BJ (cell line): ENCODE measurements around the gene TEX264. TPM values are rescaled to one million over a fixed set of nuclear protein-coding genes. Genes with fewer than 3 reads are reported as not detected.

Experiments
- CTCF ChIA-PET: fragments of 350-600 bp; formaldehyde crosslinking; extraction: SDS; loops from one replicate; lab custom pipeline; 2021; ENCODE audit warnings: antibody characterized with exemption, inconsistent platforms; lab: Yijun Ruan, JAX
- POLR2A ChIA-PET: fragments of 300-600 bp; sonication (Branson Sonifier 250); formaldehyde crosslinking; extraction: SDS; loops from one replicate; lab custom pipeline; 2021; ENCODE audit warnings: antibody characterized with exemption; lab: Charles Lee
- DNase-seq: peaks from one replicate; pipeline ENCODE4 v3.0.0-alpha.2; 2011; ENCODE audit warnings: low read depth
- H3K27me3 ChIP-seq: 2 replicates; pipeline ENCODE4 v1.6.0; 2011; ENCODE audit warnings: low read length; ENCODE audit not compliant: control insufficient read depth, insufficient read depth
- H3K36me3 ChIP-seq: 2 replicates; pipeline ENCODE4 v1.5.1; 2011; ENCODE audit warnings: low read length; ENCODE audit not compliant: control insufficient read depth, insufficient read depth
- H3K4me3 ChIP-seq: 2 replicates; pipeline ENCODE4 v1.5.1; 2011; ENCODE audit warnings: low read depth, mild to moderate bottlenecking, control low read depth, low read length
- polyA plus RNA-seq: library from polyadenylated mRNA; depleted of rRNA; stranded (reverse); fragments of >200 nt; gene quantifications from 2 replicates; pipeline ENCODE4 v1.2.3, GENCODE V29; 2011; rRNA removed
- small RNA-seq: library from RNA; depleted of rRNA; stranded (forward); fragments of <200 nt; gene quantifications from one replicate; pipeline ENCODE3, GENCODE V24; 2012; ENCODE audit warnings: low replicate concordance, low read depth; ENCODE audit not compliant: insufficient read length
- TF ChIP-seq, protein P1 (sequence below): IDR thresholded peaks from 2 replicates; pipeline ENCODE4 v1.5.1; 2011; ENCODE audit warnings: low read depth, mild to moderate bottlenecking, control low read depth, inconsistent platforms, low read length, moderate library complexity; ENCODE audit not compliant: insufficient read depth

Gene TEX264
- polyA plus RNA-seq, 1 experiment: 100.0 TPM

DNA sequence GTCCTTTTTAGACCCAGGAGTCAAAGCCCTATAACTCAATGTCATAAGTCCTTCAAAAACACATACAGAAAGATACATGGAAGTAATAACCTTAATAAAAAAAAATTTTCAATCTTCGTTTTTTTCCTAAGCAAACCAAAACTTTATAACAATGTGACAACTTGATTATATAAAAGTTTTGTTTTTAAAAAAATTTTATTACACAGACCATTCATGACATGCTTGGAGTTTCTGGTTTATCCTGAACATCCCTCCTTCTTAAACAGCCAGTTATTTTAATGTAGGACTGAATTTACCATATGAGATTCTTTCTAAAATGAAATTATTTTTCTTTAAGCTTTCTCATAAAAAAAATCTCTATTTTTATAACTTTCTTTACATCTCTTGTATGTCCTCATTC is 77.3 kb downstream of the TEX264 start:
- TF ChIP-seq, protein P1, sequence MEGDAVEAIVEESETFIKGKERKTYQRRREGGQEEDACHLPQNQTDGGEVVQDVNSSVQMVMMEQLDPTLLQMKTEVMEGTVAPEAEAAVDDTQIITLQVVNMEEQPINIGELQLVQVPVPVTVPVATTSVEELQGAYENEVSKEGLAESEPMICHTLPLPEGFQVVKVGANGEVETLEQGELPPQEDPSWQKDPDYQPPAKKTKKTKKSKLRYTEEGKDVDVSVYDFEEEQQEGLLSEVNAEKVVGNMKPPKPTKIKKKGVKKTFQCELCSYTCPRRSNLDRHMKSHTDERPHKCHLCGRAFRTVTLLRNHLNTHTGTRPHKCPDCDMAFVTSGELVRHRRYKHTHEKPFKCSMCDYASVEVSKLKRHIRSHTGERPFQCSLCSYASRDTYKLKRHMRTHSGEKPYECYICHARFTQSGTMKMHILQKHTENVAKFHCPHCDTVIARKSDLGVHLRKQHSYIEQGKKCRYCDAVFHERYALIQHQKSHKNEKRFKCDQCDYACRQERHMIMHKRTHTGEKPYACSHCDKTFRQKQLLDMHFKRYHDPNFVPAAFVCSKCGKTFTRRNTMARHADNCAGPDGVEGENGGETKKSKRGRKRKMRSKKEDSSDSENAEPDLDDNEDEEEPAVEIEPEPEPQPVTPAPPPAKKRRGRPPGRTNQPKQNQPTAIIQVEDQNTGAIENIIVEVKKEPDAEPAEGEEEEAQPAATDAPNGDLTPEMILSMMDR: no peak
- DNase-seq: no peak
- H3K27me3 ChIP-seq: no peaks in the 10 kb centered on the region
- ChIA-PET POLR2A (no interaction called here), CTCF (no interaction called here)
- no peaks in the 10 kb centered on the region for H3K36me3 ChIP-seq
- H3K4me3 ChIP-seq: no peak overlapping the region

DNA sequence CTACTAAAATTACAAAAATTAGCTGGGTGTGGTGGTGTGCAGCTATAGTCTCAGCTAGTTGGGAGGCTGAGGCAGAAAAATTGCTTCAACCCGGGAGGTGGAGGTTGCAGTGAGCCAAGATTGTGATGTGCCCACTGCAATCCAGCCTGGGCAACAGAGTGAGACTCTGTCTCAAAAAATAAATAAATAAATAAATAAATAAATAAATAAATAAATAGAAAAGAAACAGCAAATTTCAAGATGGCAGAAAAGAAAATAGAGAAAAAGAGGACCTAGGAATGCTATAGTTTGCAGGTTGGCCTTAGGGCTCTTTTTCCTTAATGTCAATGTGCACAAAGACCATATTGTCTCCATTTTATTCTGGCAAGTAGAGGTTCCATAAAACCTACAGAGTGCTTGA is 79.8 kb downstream of the TEX264 start:
- TF ChIP-seq, protein P1: no peak
- no peak overlapping the region for H3K4me3 ChIP-seq
- DNase-seq: no peak
- H3K27me3 ChIP-seq: no peaks in the 10 kb centered on the region
- ChIA-PET CTCF (no interaction called here), POLR2A (no interaction called here)
- H3K36me3 ChIP-seq: no peaks in the 10 kb centered on the region

DNA sequence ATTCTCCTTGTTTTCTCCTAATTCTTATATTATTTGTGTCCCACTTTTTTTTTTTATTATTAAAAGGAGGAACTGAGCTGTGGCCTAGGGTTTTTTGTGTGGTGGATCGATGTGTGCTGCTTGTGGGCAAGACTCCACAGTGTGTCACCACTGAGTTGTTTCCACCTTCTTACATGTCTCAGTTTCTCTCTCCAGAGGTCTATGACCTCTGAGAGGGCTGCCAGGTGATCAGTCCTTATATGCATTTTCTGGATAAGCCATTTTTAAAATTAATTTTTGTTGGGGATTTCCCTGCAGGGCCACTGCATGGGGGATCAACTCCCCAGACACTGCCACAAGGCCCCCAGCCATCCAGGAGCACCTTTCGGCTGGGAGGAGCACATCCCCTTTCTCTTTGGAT is 80.2 kb downstream of the TEX264 start:
- Histone ChIP-seq H3K4me3 (no peak overlapping the region), H3K36me3 (no peaks in the 10 kb centered on the region), H3K27me3 (no peaks in the 10 kb centered on the region)
- ChIA-PET POLR2A (no interaction called here), CTCF (no interaction called here)
- no peak for DNase-seq
- TF ChIP-seq, protein P1: no peak

Small RNA genes within 50 kb of the gene (small RNA-seq; reads per million reads assigned to genes)
- 1.7 reads per million for gene RNA5SP132

Other genes with a start within 250 kb of the TEX264 start
- gene DCAF1, start 171.2 kb upstream of the TEX264 start, polyA plus RNA-seq: 6.6 and 8.8 TPM in 2 replicates
- 5.2 and 5.9 TPM in 2 replicates for gene RAD54L2, start 132.5 kb upstream of the TEX264 start, polyA plus RNA-seq
- gene GRM2, start 35.8 kb downstream of the TEX264 start, polyA plus RNA-seq: 0.01 and 0.09 TPM in 2 replicates
- gene IQCF6, start 108.0 kb downstream of the TEX264 start, polyA plus RNA-seq: not detected in 2 replicates
- not detected in 2 replicates for gene IQCF2, start 190.4 kb downstream of the TEX264 start, polyA plus RNA-seq
- not detected in 2 replicates for gene IQCF5, start 204.3 kb downstream of the TEX264 start, polyA plus RNA-seq
- not detected in 2 replicates for gene IQCF1, start 232.1 kb downstream of the TEX264 start, polyA plus RNA-seq